IMR-90 (cell line): ENCODE data around the gene PLEKHO2. TPM values are rescaled to one million over a fixed set of nuclear protein-coding genes. Genes with fewer than 3 reads are reported as not detected.

Experiments
- ATAC-seq: fragments of 200-7000 bp; cut with Tn5 transposase; 2 replicates; pipeline ENCODE4 v1.9.1; 2020; ENCODE audit warnings: low read depth, mild to moderate bottlenecking, moderate library complexity
- BruUV-seq: library from RNA; stranded (reverse); fragments of 400-500 nt; replicated peaks from 2 replicates; lab custom pipeline; 2021; lab: Mats Ljungman, UMichigan
- CTCF ChIA-PET: fragments of 300-600 bp; formaldehyde crosslinking; extraction: SDS; loops from one replicate; lab custom pipeline; 2021; ENCODE audit warnings: antibody characterized with exemption; lab: Yijun Ruan, JAX
- POLR2A ChIA-PET: fragments of 300-600 bp; sonication (Branson Sonifier 250); formaldehyde crosslinking; loops from one replicate; lab custom pipeline; 2022; ENCODE audit warnings: antibody characterized with exemption; ENCODE audit not compliant: unreplicated experiment; lab: Charles Lee
- DNase-seq: peaks from one replicate; pipeline ENCODE4 v3.0.0; 2013
- H2AFZ ChIP-seq: replicated peaks from 2 replicates; pipeline ENCODE3; 2013; ENCODE audit warnings: low read length, mild to moderate bottlenecking; ENCODE audit not compliant: poor library complexity
- H2AK5ac ChIP-seq: 2 replicates; pipeline ENCODE4 v1.6.1; 2013; ENCODE audit warnings: low read depth, low read length, inconsistent platforms
- H2AK9ac ChIP-seq: replicated peaks from 2 replicates; pipeline ENCODE3; 2013; ENCODE audit warnings: mild to moderate bottlenecking, low read depth, low read length, moderate library complexity; ENCODE audit not compliant: poor library complexity
- H2BK120ac ChIP-seq: 2 replicates; pipeline ENCODE4 v1.6.1; 2013; ENCODE audit warnings: low read depth, low read length, inconsistent platforms
- H2BK15ac ChIP-seq: 3 replicates; pipeline ENCODE4 v1.6.1; 2013; ENCODE audit warnings: low read depth, low read length, inconsistent platforms
- H2BK20ac ChIP-seq: 2 replicates; pipeline ENCODE4 v1.6.1; 2013; ENCODE audit warnings: low read depth, mild to moderate bottlenecking, inconsistent platforms, low read length, moderate library complexity
- H2BK5ac ChIP-seq: 2 replicates; pipeline ENCODE4 v1.6.1; 2013; ENCODE audit warnings: mild to moderate bottlenecking, low read depth, low read length, inconsistent platforms; ENCODE audit not compliant: poor library complexity, severe bottlenecking
- H3K14ac ChIP-seq: replicated peaks from 2 replicates; pipeline ENCODE4 v1.6.1; 2013; ENCODE audit warnings: low read depth, low read length, inconsistent platforms
- H3K18ac ChIP-seq: 2 replicates; pipeline ENCODE4 v1.6.1; 2013; ENCODE audit warnings: low read depth, low read length, control low read depth
- H3K23ac ChIP-seq: 2 replicates; pipeline ENCODE4 v1.6.1; 2013; ENCODE audit warnings: low read depth, low read length, inconsistent platforms
- H3K27ac ChIP-seq: 2 replicates; pipeline ENCODE4 v1.5.1; 2013; ENCODE audit warnings: mild to moderate bottlenecking, control low read depth, low read length; ENCODE audit not compliant: insufficient read depth
- H3K27me3 ChIP-seq: 2 replicates; pipeline ENCODE4 v1.6.1; 2013; ENCODE audit warnings: low read length; ENCODE audit not compliant: control insufficient read depth, insufficient read depth
- H3K36me3 ChIP-seq: 2 replicates; pipeline ENCODE4 v1.6.1; 2013; ENCODE audit warnings: low read length, mixed read lengths; ENCODE audit not compliant: control insufficient read depth, insufficient read depth
- H3K4ac ChIP-seq: 2 replicates; pipeline ENCODE4 v1.6.1; 2013; ENCODE audit warnings: low read depth, low read length, inconsistent platforms
- H3K4me1 ChIP-seq: 2 replicates; pipeline ENCODE4 v1.6.1; 2013; ENCODE audit warnings: low read length, mixed read lengths; ENCODE audit not compliant: control insufficient read depth, insufficient read depth
- H3K4me2 ChIP-seq: 2 replicates; pipeline ENCODE4 v1.6.1; 2013; ENCODE audit warnings: low read depth, mild to moderate bottlenecking, control low read depth, low read length, moderate library complexity
- H3K4me3 ChIP-seq: 2 replicates; pipeline ENCODE4 v1.5.1; 2013; ENCODE audit warnings: low read depth, mild to moderate bottlenecking, control low read depth, low read length, moderate library complexity; ENCODE audit not compliant: insufficient read depth
- H3K56ac ChIP-seq: 2 replicates; pipeline ENCODE4 v1.6.1; 2013; ENCODE audit warnings: low read length, inconsistent platforms; ENCODE audit not compliant: insufficient read depth; ENCODE audit errors: extremely low read depth
- H3K79me1 ChIP-seq, 2 experiments: 2 replicates each; pipeline ENCODE4 v1.6.1; 2013; ENCODE audit warnings: low read length in 2 of 2, inconsistent platforms in 1 of 2, low read depth in 1 of 2
- H3K9ac ChIP-seq: 2 replicates; pipeline ENCODE4 v1.6.1; 2013; ENCODE audit warnings: low read depth, low read length, control low read depth
- H3K9me1 ChIP-seq: 2 replicates; pipeline ENCODE4 v1.6.1; 2013; ENCODE audit warnings: low read length, inconsistent platforms; ENCODE audit not compliant: insufficient read depth
- H3K9me3 ChIP-seq: 2 replicates; pipeline ENCODE4 v1.6.1; 2013; ENCODE audit warnings: low read length; ENCODE audit not compliant: control insufficient read depth, insufficient read depth
- H4K20me1 ChIP-seq: 2 replicates; pipeline ENCODE4 v1.6.1; 2013; ENCODE audit warnings: low read length, inconsistent platforms; ENCODE audit not compliant: insufficient read depth
- H4K5ac ChIP-seq: 2 replicates; pipeline ENCODE4 v1.6.1; 2013; ENCODE audit warnings: mild to moderate bottlenecking, low read depth, low read length, control low read depth
- H4K8ac ChIP-seq, 2 experiments: 2 replicates each; pipeline ENCODE4 v1.6.1; 2013; ENCODE audit warnings: low read depth in 2 of 2, low read length in 2 of 2, control low read depth in 1 of 2, inconsistent platforms in 1 of 2
- H4K91ac ChIP-seq: 2 replicates; pipeline ENCODE4 v1.6.1; 2013; ENCODE audit warnings: low read depth, low read length, inconsistent platforms; ENCODE audit not compliant: insufficient read depth
- BHLHE40 ChIP-seq: fragments of 150-350 bp; IDR thresholded peaks from 2 replicates; pipeline ENCODE4 v1.6.1; 2016; ENCODE audit warnings: mild to moderate bottlenecking, low read depth, low read length
- CEBPB ChIP-seq: IDR thresholded peaks from 2 replicates; pipeline ENCODE4 v1.6.1; 2012; ENCODE audit warnings: low read depth, low read length, improper control_type of control experiment
- CHD1 ChIP-seq: IDR thresholded peaks from 2 replicates; pipeline ENCODE4 v1.6.1; 2012; ENCODE audit warnings: low read depth, low read length, improper control_type of control experiment
- FOS ChIP-seq: fragments of 150-350 bp; IDR thresholded peaks from 2 replicates; pipeline ENCODE4 v1.6.1; 2016; ENCODE audit warnings: low read depth, low read length
- MAFK ChIP-seq: IDR thresholded peaks from 2 replicates; pipeline ENCODE4 v1.6.1; 2012; ENCODE audit warnings: low read depth, low read length, improper control_type of control experiment
- MAZ ChIP-seq: IDR thresholded peaks from 2 replicates; pipeline ENCODE4 v1.6.1; 2012; ENCODE audit warnings: low read depth, mild to moderate bottlenecking, low read length, improper control_type of control experiment, moderate library complexity, borderline replicate concordance
- MXI1 ChIP-seq: IDR thresholded peaks from 2 replicates; pipeline ENCODE4 v1.6.1; 2012; ENCODE audit warnings: low read depth, mild to moderate bottlenecking, low read length, moderate library complexity, borderline replicate concordance
- NFE2L2 ChIP-seq: fragments of 150-350 bp; IDR thresholded peaks from 2 replicates; pipeline ENCODE4 v1.6.1; 2016; ENCODE audit warnings: low read depth, mild to moderate bottlenecking, low read length
- POLR2A ChIP-seq: IDR thresholded peaks from 2 replicates; pipeline ENCODE4 v1.6.1; 2012; ENCODE audit warnings: mild to moderate bottlenecking, low read depth, low read length
- RAD21 ChIP-seq: IDR thresholded peaks from 2 replicates; pipeline ENCODE4 v1.6.1; 2012; ENCODE audit warnings: low read length, improper control_type of control experiment
- RCOR1 ChIP-seq: IDR thresholded peaks from 2 replicates; pipeline ENCODE4 v1.6.1; 2012; ENCODE audit warnings: mild to moderate bottlenecking, low read length, improper control_type of control experiment; ENCODE audit not compliant: insufficient replicate concordance
- RFX5 ChIP-seq: IDR thresholded peaks from 2 replicates; pipeline ENCODE4 v1.8.0; 2012; ENCODE audit warnings: low read depth, mild to moderate bottlenecking, low read length, moderate library complexity
- SMC3 ChIP-seq: fragments of 150-350 bp; IDR thresholded peaks from 2 replicates; pipeline ENCODE4 v1.6.1; 2016; ENCODE audit warnings: low read depth, mild to moderate bottlenecking, antibody characterized with exemption, low read length, moderate library complexity
- WGBS, 2 experiments: methylation state at CpG; one replicate each; pipeline versions ENCODE4 v1.1.5 to v1.1.7; 2013; ENCODE audit warnings: missing lambda C conversion rate in 2 of 2; ENCODE audit not compliant: insufficient read length in 1 of 2; ENCODE audit errors: extremely low coverage in 2 of 2; 5-methylcytosine and 5-hydroxymethylcytosine counted together
- dilution Hi-C: fragments of 300-500 bp; cut with HindIII; formaldehyde crosslinking; loops from one replicate; pipeline ENCODE4 v1.14.3; 2018; ENCODE audit warnings: low sequenced_read_pairs; ENCODE audit not compliant: unreplicated experiment
- in situ Hi-C: fragments of 300-500 bp; cut with MboI; formaldehyde crosslinking; loops from 3 replicates; pipeline ENCODE4 v1.14.3; 2019; ENCODE audit warnings: low sequenced_read_pairs, inconsistent platforms, mixed read lengths
- intact Hi-C: fragments of 100-400 bp; cut with micrococcal nuclease; formaldehyde crosslinking; loops from 2 replicates; pipeline ENCODE4 v1.10.0; 2022
- polyA plus RNA-seq, 3 experiments: library from polyadenylated mRNA; depleted of rRNA; stranded (reverse); fragments of >200 nt; gene quantifications; 2 replicates each; pipeline ENCODE4 v1.2.3, GENCODE V29; 2012; ENCODE audit warnings: low replicate concordance in 1 of 3
- total RNA-seq: library from RNA; depleted of rRNA; stranded (reverse); fragments of >200 nt; gene quantifications from 2 replicates; pipeline ENCODE4 v1.2.3, GENCODE V29; 2012
- TF ChIP-seq, protein P1 (sequence below): fragments of 150-350 bp; IDR thresholded peaks from 2 replicates; pipeline ENCODE4 v1.6.1; 2017; ENCODE audit warnings: mild to moderate bottlenecking, antibody characterized with exemption, low read length, low read depth
- TF ChIP-seq, protein P2 (sequence below): conservative IDR thresholded peaks from 2 replicates; pipeline ENCODE4 v1.5.1; 2012; ENCODE audit warnings: mild to moderate bottlenecking, low read depth, low read length, improper control_type of control experiment
- TF ChIP-seq, protein P3 (sequence below): fragments of 150-350 bp; IDR thresholded peaks from 2 replicates; pipeline ENCODE4 v1.6.1; 2016; ENCODE audit warnings: low read depth, mild to moderate bottlenecking, low read length, moderate library complexity, borderline replicate concordance

PLEKHO2 gene
- total and polyA plus RNA-seq, 2 of the 4 experiments (the other 2 are of a cell fraction): 19.0 to 22.5 TPM

DNA sequence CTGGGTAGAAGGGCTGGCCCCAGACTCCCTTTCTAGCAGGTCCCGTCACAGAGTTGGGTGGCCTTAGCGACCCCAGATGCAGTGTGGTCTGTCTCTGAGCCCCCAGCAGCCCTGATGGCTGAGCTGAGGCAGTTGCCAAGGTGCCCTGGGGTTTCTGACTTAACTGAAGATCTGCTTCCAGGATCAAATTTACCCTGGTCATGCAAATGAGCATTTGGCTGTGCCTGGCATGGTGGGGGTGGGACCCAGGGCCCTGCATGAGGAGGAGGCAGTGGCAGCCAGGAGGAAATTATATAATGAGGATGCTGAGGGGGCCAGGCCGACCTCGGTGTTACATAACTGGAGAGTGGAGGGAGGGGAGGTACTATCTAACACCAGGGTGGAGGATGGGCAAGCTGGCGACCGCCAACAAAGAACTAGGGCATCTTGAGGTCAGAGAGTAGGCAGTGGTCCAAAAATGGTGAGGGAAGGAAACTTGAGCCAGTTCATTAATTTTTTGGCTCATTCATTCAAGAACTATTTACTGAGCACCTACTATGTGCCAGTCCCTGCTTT lies 16.4 kb downstream of the PLEKHO2 start:
- 40% methylated on average over 4 of the region's 6 CpGs; no CpG with 5 or more reads in 1 of the 2 experiments for WGBS, 2 experiments
- peak overlapping the region; percentile 2; the same call in 1 of the 2 replicates for H3K4me2 ChIP-seq
- peak overlapping the region; percentile 97 for H3K23ac ChIP-seq
- H3K9me1 ChIP-seq: peaks cover 65% of the 10 kb centered on the region
- peak overlapping the region; percentile 99 for H3K4ac ChIP-seq
- peak overlapping the region; percentile 98 for H3K14ac ChIP-seq
- H4K91ac ChIP-seq: peak overlapping the region; percentile 99
- in situ Hi-C loops: no loop called here
- no peak for TF ChIP-seq MXI1
- TF ChIP-seq RFX5: no peak
- TF ChIP-seq, protein P1, sequence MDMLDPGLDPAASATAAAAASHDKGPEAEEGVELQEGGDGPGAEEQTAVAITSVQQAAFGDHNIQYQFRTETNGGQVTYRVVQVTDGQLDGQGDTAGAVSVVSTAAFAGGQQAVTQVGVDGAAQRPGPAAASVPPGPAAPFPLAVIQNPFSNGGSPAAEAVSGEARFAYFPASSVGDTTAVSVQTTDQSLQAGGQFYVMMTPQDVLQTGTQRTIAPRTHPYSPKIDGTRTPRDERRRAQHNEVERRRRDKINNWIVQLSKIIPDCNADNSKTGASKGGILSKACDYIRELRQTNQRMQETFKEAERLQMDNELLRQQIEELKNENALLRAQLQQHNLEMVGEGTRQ: no peak
- TF ChIP-seq, protein P2, sequence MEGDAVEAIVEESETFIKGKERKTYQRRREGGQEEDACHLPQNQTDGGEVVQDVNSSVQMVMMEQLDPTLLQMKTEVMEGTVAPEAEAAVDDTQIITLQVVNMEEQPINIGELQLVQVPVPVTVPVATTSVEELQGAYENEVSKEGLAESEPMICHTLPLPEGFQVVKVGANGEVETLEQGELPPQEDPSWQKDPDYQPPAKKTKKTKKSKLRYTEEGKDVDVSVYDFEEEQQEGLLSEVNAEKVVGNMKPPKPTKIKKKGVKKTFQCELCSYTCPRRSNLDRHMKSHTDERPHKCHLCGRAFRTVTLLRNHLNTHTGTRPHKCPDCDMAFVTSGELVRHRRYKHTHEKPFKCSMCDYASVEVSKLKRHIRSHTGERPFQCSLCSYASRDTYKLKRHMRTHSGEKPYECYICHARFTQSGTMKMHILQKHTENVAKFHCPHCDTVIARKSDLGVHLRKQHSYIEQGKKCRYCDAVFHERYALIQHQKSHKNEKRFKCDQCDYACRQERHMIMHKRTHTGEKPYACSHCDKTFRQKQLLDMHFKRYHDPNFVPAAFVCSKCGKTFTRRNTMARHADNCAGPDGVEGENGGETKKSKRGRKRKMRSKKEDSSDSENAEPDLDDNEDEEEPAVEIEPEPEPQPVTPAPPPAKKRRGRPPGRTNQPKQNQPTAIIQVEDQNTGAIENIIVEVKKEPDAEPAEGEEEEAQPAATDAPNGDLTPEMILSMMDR: no peak
- no peak for TF ChIP-seq NFE2L2
- no peak for TF ChIP-seq RAD21
- no peak for TF ChIP-seq POLR2A
- no peak for TF ChIP-seq FOS
- no peak for TF ChIP-seq MAZ
- no peak for TF ChIP-seq RCOR1
- TF ChIP-seq, protein P3, sequence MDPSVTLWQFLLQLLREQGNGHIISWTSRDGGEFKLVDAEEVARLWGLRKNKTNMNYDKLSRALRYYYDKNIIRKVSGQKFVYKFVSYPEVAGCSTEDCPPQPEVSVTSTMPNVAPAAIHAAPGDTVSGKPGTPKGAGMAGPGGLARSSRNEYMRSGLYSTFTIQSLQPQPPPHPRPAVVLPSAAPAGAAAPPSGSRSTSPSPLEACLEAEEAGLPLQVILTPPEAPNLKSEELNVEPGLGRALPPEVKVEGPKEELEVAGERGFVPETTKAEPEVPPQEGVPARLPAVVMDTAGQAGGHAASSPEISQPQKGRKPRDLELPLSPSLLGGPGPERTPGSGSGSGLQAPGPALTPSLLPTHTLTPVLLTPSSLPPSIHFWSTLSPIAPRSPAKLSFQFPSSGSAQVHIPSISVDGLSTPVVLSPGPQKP: no peak
- no peak for TF ChIP-seq CHD1
- TF ChIP-seq BHLHE40: no peak
- no peak for TF ChIP-seq SMC3
- TF ChIP-seq MAFK: no peak
- TF ChIP-seq CEBPB: no peak
- H2BK5ac ChIP-seq: peak overlapping the region; percentile 98
- CTCF ChIA-PET: no interaction called here
- H3K27me3 ChIP-seq: no peaks in the 10 kb centered on the region
- no peak overlapping the region for H3K4me3 ChIP-seq
- dilution Hi-C loops: no loop called here
- H2BK20ac ChIP-seq: peak overlapping the region; percentile 94
- POLR2A ChIA-PET: no interaction called here
- peak overlapping the region; percentile 93; the same call in 1 of the 2 replicates for H3K56ac ChIP-seq
- peak overlapping the region; percentile 35 for H3K18ac ChIP-seq
- intact Hi-C loops: loop anchor here (5.0 kb wide), 1 partner anchor 129 kb away; the partner anchor contains the start of gene SPG21
- peak overlapping the region; percentile 7 for H3K9ac ChIP-seq
- peak overlapping the region; percentile 77 to 96 for H4K8ac ChIP-seq
- BruUV-seq: no TSS peak
- H4K20me1 ChIP-seq: peaks cover 36% of the 10 kb centered on the region
- H2AFZ ChIP-seq: no peak overlapping the region
- no peak for DNase-seq
- H2BK15ac ChIP-seq: peak overlapping the region; percentile 92; the same call in 2 of the 3 replicates
- peaks cover 65% of the 10 kb centered on the region for H3K4me1 ChIP-seq
- peaks cover 74% of the 10 kb centered on the region for H3K36me3 ChIP-seq
- H4K5ac ChIP-seq: peak overlapping the region; percentile 33
- no peaks in the 10 kb centered on the region for H3K9me3 ChIP-seq
- peaks cover 65 to 93% of the 10 kb centered on the region in 2 experiments for H3K79me1 ChIP-seq
- peak overlapping the region; percentile 98 for H2AK5ac ChIP-seq
- H3K27ac ChIP-seq: peak overlapping the region; percentile 96
- H2BK120ac ChIP-seq: peak overlapping the region; percentile 97
- H2AK9ac ChIP-seq: peak overlapping the region; percentile 96
- no peak for ATAC-seq
